Sigmoid colon (tissue), 7 donors: ENCODE results near the gene TAS2R60. TPM values are rescaled to one million over a fixed set of nuclear protein-coding genes. Genes with fewer than 3 reads are reported as not detected.

Experiments
- DNase-seq: peaks from one replicate; pipeline ENCODE4 v3.0.0-alpha.2; 2019
- H3K27ac ChIP-seq, 4 donors: fragments of 200-600 bp; sonication (generic); one replicate each; pipeline ENCODE4 v1.5.1; 2016 to 2019; ENCODE audit warnings: mild to moderate bottlenecking in 1 of 4
- H3K27me3 ChIP-seq, 3 donors: fragments of 200-600 bp; sonication (generic); one replicate each; pipeline ENCODE4 v1.5.1; 2019; ENCODE audit warnings: mild to moderate bottlenecking in 1 of 3
- H3K36me3 ChIP-seq, 4 donors: fragments of 200-600 bp; sonication (generic); one replicate each; pipeline ENCODE4 v1.5.1; 2016 to 2019
- H3K4me1 ChIP-seq, 4 donors: fragments of 200-600 bp; sonication (generic); one replicate each; pipeline ENCODE4 v1.5.1; 2017 to 2019
- H3K4me3 ChIP-seq, 4 donors: fragments of 200-600 bp; sonication (generic); one replicate each; pipeline ENCODE4 v1.5.1; 2017 to 2019; ENCODE audit warnings: mild to moderate bottlenecking in 2 of 4, moderate library complexity in 1 of 4
- H3K9me3 ChIP-seq, 4 donors: fragments of 200-600 bp in 3 of 4; sonication (generic) in 3 of 4; one replicate each; pipeline versions ENCODE4 v1.5.1 to v1.6.1; 2013 to 2019
- CTCF ChIP-seq, 4 experiments: fragments of 450-650 bp in 3 of 4; fragments of 200-600 bp in 1 of 4; IDR thresholded peaks; one replicate each; pipeline ENCODE4 v1.5.1; 2016 to 2019; ENCODE audit warnings: antibody characterized with exemption in 4 of 4, mild to moderate bottlenecking in 3 of 4, moderate library complexity in 2 of 4
- EP300 ChIP-seq, 4 donors: sonication (generic); formaldehyde crosslinking; IDR thresholded peaks; one replicate each; pipeline ENCODE4 v1.6.1; 2017; ENCODE audit warnings: antibody characterized with exemption in 4 of 4
- POLR2A ChIP-seq, 2 donors: fragments of 450-650 bp; IDR thresholded peaks; one replicate each; pipeline ENCODE4 v1.6.1; 2016; ENCODE audit warnings: antibody characterized with exemption in 2 of 2, mild to moderate bottlenecking in 2 of 2, moderate library complexity in 2 of 2
- POLR2AphosphoS5 ChIP-seq, 4 donors: sonication (generic); formaldehyde crosslinking; IDR thresholded peaks; one replicate each; pipeline ENCODE4 v1.6.1; 2017; ENCODE audit warnings: antibody characterized with exemption in 4 of 4
- WGBS, 2 donors: extraction: QIAGEN DNeasy Blood & Tissue Kit; methylation state at CpG; one replicate each; pipeline ENCODE4 v1.1.7; 2013; 5-methylcytosine and 5-hydroxymethylcytosine counted together
- intact Hi-C: fragments of 100-400 bp; cut with DNase I; formaldehyde crosslinking; loops from one replicate; pipeline ENCODE4 v1.15.1; 2023
- polyA plus RNA-seq, 3 donors: library from polyadenylated mRNA; stranded (reverse); fragments of 200-250 nt; gene quantifications; one replicate each; pipeline ENCODE4 v1.2.3, GENCODE V29; 2013
- total RNA-seq, 4 donors: library from RNA; depleted of rRNA; stranded (reverse); fragments of >200 nt; gene quantifications; one replicate each; pipeline ENCODE4 v1.1.0, GENCODE V29; 2016
- donor health status: healthy with polysubstance abuse.
- donor health status: Bipolar disorder and iron deficiency.
- donor health status: healthy.

TAS2R60 gene
- total and polyA plus RNA-seq, 7 donors: not detected

GRCh38 chr7:143451122-143451521 lies 7.9 kb downstream of the TAS2R60 start:
- Histone ChIP-seq H3K36me3 (no peaks in the 10 kb centered on the region), H3K27me3 (no peaks in the 10 kb centered on the region), H3K4me1 (no peaks in the 10 kb centered on the region), H3K27ac (no peak overlapping the region), H3K9me3 (no peaks in the 10 kb centered on the region), H3K4me3 (no peak overlapping the region)
- TF ChIP-seq POLR2AphosphoS5 (IDR thresholded peaks at IDR 0.05) (no peak), POLR2A (IDR thresholded peaks at IDR 0.05) (no peak), CTCF (IDR thresholded peaks at IDR 0.05) (no peak), EP300 (IDR thresholded peaks at IDR 0.05) (no peak)
- intact Hi-C loops: no loop called here
- no peak for DNase-seq

- 27 to 68% methylated on average over 1 of the region's 1 CpG for WGBS, 2 donors
- TF ChIP-seq CTCF (IDR thresholded peaks at IDR 0.05) (no peak), POLR2AphosphoS5 (IDR thresholded peaks at IDR 0.05) (no peak)
- Histone ChIP-seq H3K4me3 (no peak overlapping the region), H3K27me3 (no peaks in the 10 kb centered on the region), H3K36me3 (no peaks in the 10 kb centered on the region), H3K9me3 (no peaks in the 10 kb centered on the region), H3K27ac (no peak overlapping the region), H3K4me1 (no peaks in the 10 kb centered on the region)
- intact Hi-C loops: no loop called here
- no peak for DNase-seq
Observed at GRCh38 chr7:143451746-143452145, 8.5 kb downstream of the TAS2R60 start.

- no peak for DNase-seq
- no peaks in the 10 kb centered on the region for H3K27me3 ChIP-seq
- H3K9me3 ChIP-seq: no peaks in the 10 kb centered on the region
- intact Hi-C loops: no loop called here
- no peaks in the 10 kb centered on the region for H3K36me3 ChIP-seq
- no peak overlapping the region for H3K27ac ChIP-seq
- no peak for TF ChIP-seq EP300 (IDR thresholded peaks at IDR 0.05)
- no peak for TF ChIP-seq CTCF (IDR thresholded peaks at IDR 0.05)
- no peak for TF ChIP-seq POLR2A (IDR thresholded peaks at IDR 0.05)
- no peak for TF ChIP-seq POLR2AphosphoS5 (IDR thresholded peaks at IDR 0.05)
- no peak overlapping the region for H3K4me3 ChIP-seq
- 92% methylated on average over 2 of the region's 2 CpGs for whole genome bisulfite sequencing, 2 donors
- no peaks in the 10 kb centered on the region for H3K4me1 ChIP-seq
Observed at GRCh38 chr7:143452495-143452894, 9.2 kb downstream of the TAS2R60 start.

- DNase-seq: no peak
- 75 to 85% methylated on average over 1 of the region's 1 CpG for WGBS, 2 donors
- Histone ChIP-seq H3K9me3 (no peaks in the 10 kb centered on the region), H3K36me3 (no peaks in the 10 kb centered on the region), H3K4me1 (no peaks in the 10 kb centered on the region), H3K27me3 (no peaks in the 10 kb centered on the region), H3K27ac (no peak overlapping the region), H3K4me3 (no peak overlapping the region)
- no peak for TF ChIP-seq EP300 (IDR thresholded peaks at IDR 0.05)
- TF ChIP-seq CTCF (IDR thresholded peaks at IDR 0.05): no peak
- intact Hi-C loops: no loop called here
Observed at GRCh38 chr7:143454091-143454680, 10.9 kb downstream of the TAS2R60 start.

GRCh38 chr7:143455491-143455890 lies 12.2 kb downstream of the TAS2R60 start:
- intact Hi-C loops: no loop called here
- no peak for DNase-seq
- Histone ChIP-seq H3K4me3 (no peak overlapping the region), H3K4me1 (no peaks in the 10 kb centered on the region), H3K27me3 (no peaks in the 10 kb centered on the region), H3K36me3 (no peaks in the 10 kb centered on the region), H3K27ac (no peak overlapping the region), H3K9me3 (no peaks in the 10 kb centered on the region)
- WGBS, 2 donors: 89 to 90% methylated on average over 2 of the region's 2 CpGs
- TF ChIP-seq POLR2AphosphoS5 (IDR thresholded peaks at IDR 0.05) (no peak), POLR2A (IDR thresholded peaks at IDR 0.05) (no peak), CTCF (IDR thresholded peaks at IDR 0.05) (no peak), EP300 (IDR thresholded peaks at IDR 0.05) (no peak)
